ENCODE data around the gene TBC1D9B.

TBC1D9B gene

DNA sequence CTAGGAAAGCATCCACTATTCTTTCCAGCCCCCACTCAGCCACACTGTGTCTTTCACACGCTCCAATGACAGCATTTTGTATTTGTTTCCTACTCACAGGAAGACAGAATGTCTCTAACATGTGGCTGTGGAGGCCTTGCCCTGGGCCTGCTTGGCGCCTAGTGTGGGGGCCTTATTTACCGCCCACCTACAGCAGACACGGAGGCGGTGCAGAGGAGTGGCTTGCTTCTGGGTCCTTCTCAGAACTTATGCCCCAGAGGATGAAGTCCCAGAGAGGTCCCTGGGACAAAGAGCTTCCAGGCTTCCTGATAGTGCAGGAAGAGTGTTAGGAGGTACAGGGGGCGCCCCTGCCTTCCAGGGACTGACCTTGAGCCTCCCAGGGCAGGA, 40.6 kb downstream of the TBC1D9B start:
- DNase-seq (no peak), ATAC-seq (replicated peaks) (no peak)
- no peak overlapping the region for H3K4me3 Mint-ChIP-seq
- H3K27me3 Mint-ChIP-seq, result no peaks in the 10 kb centered on the region
- H3K9me3 Mint-ChIP-seq, result no peaks in the 10 kb centered on the region
- H3K36me3 Mint-ChIP-seq (ENCODE audit: insufficient read depth), result peaks cover 2% of the 10 kb centered on the region
- H3K27ac Mint-ChIP-seq, result peak overlapping the region in 1 of 2 donors; percentile 77
- peaks cover 0 to 4% of the 10 kb centered on the region in 2 donors for H3K4me1 Mint-ChIP-seq (ENCODE audit: low read depth in 2 of 2)

DNA sequence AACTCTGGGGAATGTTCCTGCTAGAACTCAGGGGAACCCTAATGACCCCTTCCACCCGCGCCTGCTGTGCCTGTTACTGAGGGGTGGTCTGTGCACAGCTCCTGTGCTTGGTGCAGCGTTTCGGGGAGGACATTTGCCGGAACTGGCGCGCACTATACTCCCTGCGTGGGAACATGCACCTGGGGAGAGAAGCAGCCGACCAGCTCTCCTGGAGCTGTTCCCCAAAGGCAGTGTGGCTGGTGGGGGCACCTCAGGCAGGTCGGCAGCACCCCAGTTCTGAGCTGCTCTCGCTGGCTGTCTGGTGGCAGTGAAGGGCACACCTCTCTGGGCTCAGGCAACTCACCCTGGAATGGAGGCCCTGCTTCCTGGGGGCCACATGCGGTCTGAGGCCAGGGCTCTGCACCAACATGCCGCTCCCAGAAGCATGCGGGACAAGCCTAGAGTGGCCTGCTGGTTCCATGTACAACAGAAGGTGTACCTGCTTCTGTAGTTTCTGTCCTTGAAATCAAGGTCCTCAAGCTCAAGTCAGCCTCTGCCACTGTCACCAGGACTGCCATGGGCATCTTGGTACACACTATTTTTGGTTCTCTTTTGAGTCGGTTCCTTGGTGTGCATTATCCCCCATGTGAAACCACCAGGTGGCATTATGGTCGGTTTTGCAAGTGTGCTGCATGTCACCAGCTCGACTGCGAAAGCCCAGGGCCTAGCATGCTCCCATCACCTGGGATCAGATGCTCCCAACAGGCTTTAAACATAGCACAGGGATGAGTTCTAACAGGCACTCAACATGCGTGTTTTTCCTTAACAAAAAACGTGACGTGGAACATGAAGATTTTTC, 41.2 kb downstream of the TBC1D9B start:
- ATAC-seq (replicated peaks), result no peak
- H3K27ac Mint-ChIP-seq, result no peak overlapping the region

DNA sequence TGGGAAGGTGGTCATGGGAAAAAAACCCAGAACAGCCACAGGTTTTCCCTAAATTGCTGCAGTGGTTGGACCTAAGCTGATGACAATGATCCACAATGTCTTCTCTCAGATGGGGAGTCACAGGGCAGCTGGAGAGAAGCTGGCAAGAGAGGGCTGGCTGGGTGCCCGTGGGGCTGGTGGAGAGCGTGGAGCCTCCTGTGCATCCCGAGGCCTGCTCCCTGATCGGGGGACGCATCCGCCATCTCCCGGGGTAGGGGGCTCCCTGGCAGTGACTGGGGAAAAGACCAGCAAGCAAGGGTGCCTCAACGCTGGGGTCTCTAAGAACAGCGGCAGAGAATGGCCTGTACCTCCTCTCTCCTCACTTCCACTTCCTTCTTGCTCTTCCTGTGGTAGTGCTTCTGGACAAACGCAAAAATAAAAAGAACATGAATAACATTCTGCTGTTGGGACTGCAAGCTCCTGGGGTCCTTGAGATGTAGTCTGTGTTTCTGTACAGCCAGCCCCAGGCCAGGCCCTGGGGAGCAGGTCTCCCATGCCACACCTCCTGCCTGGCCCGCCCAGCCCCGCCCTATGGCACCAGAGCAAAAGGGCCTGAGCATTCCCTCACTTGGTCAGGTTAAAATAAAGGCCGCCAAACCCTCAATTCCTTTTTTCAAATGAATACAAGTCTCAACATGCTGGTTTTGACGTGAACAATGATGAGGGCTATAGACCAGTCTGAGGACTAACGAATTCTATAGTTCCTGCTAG, 42.0 kb downstream of the TBC1D9B start:
- peak overlapping the region in 1 of 2 donors; percentile 41 for H3K27ac Mint-ChIP-seq
- peaks cover 0 to 4% of the 10 kb centered on the region in 2 donors for H3K4me1 Mint-ChIP-seq (ENCODE audit: low read depth in 2 of 2)
- no peak for DNase-seq
- no peak for ATAC-seq (replicated peaks)
- no peaks in the 10 kb centered on the region for H3K9me3 Mint-ChIP-seq
- H3K36me3 Mint-ChIP-seq (ENCODE audit: insufficient read depth), result peaks cover 2% of the 10 kb centered on the region
- no peaks in the 10 kb centered on the region for H3K27me3 Mint-ChIP-seq
- H3K4me3 Mint-ChIP-seq, result no peak overlapping the region

More for the DNA sequence above, 41.2 kb downstream of the TBC1D9B start:
- DNase-seq, result no peak
- peaks cover 0 to 4% of the 10 kb centered on the region in 2 donors for H3K4me1 Mint-ChIP-seq (ENCODE audit: low read depth in 2 of 2)
- H3K27me3 Mint-ChIP-seq, result no peaks in the 10 kb centered on the region
- H3K4me3 Mint-ChIP-seq, result no peak overlapping the region
- no peaks in the 10 kb centered on the region for H3K9me3 Mint-ChIP-seq
- H3K36me3 Mint-ChIP-seq (ENCODE audit: insufficient read depth), result peaks cover 2% of the 10 kb centered on the region

DNA sequence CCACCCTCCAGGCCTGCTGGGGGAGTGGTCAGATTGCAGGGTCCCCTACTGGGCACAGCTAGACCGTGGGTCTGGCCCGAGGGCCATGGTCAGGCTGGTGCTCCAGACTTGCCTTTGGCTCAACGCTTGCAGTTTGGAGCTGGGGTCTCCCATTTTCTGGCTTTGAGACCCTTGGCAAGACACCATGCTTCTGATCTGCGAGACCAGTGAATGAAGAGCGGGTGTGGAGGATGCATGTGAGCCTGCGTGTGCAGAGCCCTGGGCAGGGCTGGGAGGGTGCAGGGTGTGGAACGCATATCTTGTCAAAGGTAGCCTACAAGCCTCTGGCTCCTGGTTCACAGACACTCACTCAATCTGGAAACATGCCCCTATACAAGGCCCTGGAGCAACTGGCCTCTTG, 43.0 kb downstream of the TBC1D9B start:
- ATAC-seq (replicated peaks), result no peak
- Mint-ChIP-seq H3K9me3 (no peaks in the 10 kb centered on the region), H3K4me1 (ENCODE audit: low read depth in 2 of 2) (peaks cover 4 to 6% of the 10 kb centered on the region in 2 donors), H3K27me3 (no peaks in the 10 kb centered on the region), H3K27ac (no peak overlapping the region), H3K36me3 (ENCODE audit: insufficient read depth) (peaks cover 2% of the 10 kb centered on the region), H3K4me3 (no peak overlapping the region)
- DNase-seq, result no peak

DNA sequence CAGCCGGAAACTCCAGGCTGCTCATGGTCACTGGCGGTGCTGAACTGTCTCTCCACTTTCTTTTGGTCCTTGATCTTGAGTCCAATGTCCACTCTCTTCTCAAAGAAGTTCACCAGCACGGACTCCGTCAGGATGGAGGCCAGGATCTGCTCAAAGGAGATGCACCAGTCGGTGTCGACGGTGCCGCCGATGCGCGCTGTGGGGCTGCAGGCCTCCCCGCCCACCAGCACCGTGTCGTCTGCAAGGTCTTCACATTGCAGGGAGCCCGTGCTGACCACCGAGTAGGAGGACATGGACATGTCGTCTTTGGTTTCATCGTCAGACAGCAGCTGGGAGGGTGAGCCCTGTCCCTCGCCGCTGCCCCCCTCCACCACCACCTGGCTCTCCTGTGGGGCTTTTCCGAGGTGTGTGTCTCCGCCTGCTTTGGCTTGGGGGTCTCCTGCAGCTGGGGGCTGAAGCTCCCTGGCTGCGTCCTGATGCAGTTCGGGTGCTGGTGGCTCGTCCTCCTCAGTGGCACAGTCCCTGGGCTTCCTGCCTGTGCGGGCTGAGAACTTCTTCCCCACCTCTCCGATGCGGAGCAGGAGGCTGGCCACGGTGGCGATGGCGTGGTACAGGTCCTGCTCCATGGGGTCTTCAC, 44.1 kb downstream of the TBC1D9B start:
- Mint-ChIP-seq H3K4me3 (no peak overlapping the region), H3K9me3 (no peaks in the 10 kb centered on the region), H3K4me1 (ENCODE audit: low read depth in 2 of 2) (peaks cover 7 to 11% of the 10 kb centered on the region in 2 donors), H3K36me3 (ENCODE audit: insufficient read depth) (peaks cover 2% of the 10 kb centered on the region), H3K27ac (no peak overlapping the region), H3K27me3 (no peaks in the 10 kb centered on the region)
- ATAC-seq (replicated peaks), result no peak
- DNase-seq, result no peak

DNA sequence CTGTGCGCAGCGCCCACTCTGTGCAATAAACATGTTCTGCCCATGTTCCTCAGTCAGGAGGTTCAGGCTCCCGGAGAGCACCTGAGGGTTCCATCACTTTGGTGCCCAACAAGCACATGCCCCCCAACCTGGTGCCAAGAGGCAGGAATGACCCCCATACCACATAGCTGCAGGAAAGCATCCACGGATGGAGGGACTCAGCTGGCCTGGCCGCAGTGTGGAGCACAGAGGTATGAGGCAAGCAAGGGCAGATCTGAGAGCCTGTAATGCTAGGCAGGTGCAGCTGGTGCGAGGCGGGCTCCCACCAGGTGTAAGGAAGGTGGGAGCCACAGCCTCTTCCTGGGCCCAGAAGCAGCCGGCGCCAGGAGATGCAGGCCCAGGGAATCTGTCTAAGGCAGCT, 44.8 kb downstream of the TBC1D9B start:
- no peaks in the 10 kb centered on the region for H3K27me3 Mint-ChIP-seq
- peaks cover 11 to 15% of the 10 kb centered on the region in 2 donors for H3K4me1 Mint-ChIP-seq (ENCODE audit: low read depth in 2 of 2)
- no peaks in the 10 kb centered on the region for H3K9me3 Mint-ChIP-seq
- peaks cover 2% of the 10 kb centered on the region for H3K36me3 Mint-ChIP-seq (ENCODE audit: insufficient read depth)
- DNase-seq, result no peak
- no peak overlapping the region for H3K27ac Mint-ChIP-seq
- H3K4me3 Mint-ChIP-seq, result no peak overlapping the region
- no peak for ATAC-seq (replicated peaks)

DNA sequence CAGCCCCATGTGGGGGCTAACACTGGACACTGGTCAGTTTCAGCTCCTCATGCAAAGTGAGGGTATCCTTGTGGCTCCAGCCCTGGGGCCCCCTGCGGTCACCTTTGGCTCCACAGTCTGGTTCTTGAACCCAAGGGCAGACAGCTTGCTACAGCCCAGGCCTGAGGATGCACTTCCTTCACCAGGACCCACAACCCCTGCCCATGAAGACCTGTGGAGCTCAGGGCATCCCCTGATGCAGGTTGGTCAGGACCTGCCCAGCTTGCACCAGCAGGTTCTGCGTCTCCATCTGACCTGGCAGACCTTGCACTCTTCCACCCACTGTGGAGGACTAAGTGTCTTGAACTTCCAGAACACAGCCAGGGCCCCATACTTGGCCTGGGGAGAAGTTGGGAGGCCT, 45.4 kb downstream of the TBC1D9B start:
- Mint-ChIP-seq H3K9me3 (no peaks in the 10 kb centered on the region), H3K36me3 (ENCODE audit: insufficient read depth) (peaks cover 2% of the 10 kb centered on the region), H3K27ac (no peak overlapping the region), H3K4me3 (no peak overlapping the region), H3K4me1 (ENCODE audit: low read depth in 2 of 2) (peaks cover 16% of the 10 kb centered on the region in 2 donors), H3K27me3 (no peaks in the 10 kb centered on the region)
- ATAC-seq (replicated peaks) (no peak), DNase-seq (no peak)

DNA sequence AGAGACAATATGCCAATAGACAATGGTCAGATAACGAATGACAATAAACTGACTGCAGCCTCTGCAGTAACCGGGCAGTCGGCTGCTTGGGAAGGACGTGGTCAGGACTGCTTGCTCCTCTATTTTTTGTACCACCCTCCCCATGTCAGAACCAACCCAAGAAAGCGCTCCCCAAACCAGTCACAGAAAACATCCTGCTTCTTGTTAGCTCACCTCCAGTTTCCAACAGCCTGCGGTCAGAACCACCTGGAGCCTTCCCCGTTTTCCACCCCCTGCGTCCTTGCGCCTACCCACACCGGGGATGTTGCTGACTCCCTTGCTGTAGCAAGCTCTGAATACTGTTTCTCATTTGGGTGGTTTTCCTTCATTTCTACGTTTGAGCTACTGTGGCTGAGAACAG, 47.4 kb downstream of the TBC1D9B start:
- peaks cover 1% of the 10 kb centered on the region for H3K36me3 Mint-ChIP-seq (ENCODE audit: insufficient read depth)
- DNase-seq (no peak), ATAC-seq (replicated peaks) (no peak)
- H3K4me3 Mint-ChIP-seq, result peak overlapping the region; percentile 53 to 95
- H3K9me3 Mint-ChIP-seq, result no peaks in the 10 kb centered on the region
- peaks cover 12 to 16% of the 10 kb centered on the region in 2 donors for H3K4me1 Mint-ChIP-seq (ENCODE audit: low read depth in 2 of 2)
- H3K27ac Mint-ChIP-seq, result no peak overlapping the region
- no peaks in the 10 kb centered on the region for H3K27me3 Mint-ChIP-seq

DNA sequence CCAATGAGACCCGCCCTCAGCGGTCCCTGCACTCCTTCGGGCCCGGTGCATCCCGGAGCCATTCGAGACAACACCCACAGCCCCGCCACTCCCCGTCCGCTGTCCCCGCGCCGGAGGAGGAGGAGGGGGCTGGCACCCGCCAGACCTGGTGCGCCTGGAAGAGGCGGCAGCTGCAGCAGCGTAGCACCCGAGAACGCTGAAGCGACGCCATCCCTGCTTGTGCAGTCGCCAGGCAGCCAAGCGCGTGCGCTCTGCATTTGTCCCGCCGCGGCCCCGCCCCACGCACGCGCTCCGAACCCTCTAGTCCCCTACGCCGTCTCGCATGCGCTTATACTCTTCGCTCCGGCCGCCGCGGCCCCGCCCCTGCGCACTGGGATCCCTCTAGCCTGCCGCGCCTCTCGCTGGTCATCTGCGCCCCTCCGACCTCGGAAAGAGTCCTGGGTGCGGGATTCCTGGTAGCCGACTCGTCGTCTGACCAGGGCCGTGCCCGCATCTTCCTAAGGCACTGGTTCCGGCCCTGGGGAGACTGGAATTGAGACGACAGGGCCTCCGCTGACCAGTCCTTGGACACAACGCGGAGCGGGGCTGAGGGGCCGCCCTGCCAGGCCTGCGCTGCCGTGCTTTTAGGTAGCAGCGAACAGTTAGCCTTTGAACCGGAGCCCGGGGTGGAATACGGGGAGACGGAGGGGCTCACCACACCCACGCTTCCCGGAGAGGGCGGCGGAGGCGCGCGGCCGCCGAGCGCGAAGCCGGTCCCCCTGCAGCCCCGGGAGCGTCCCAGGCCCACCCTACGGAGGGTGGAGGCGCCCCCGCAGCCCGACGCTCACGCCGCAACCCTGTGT, 48.9 kb downstream of the TBC1D9B start, which contains the start of gene MRNIP:
MRNIP (minus strand) TSS at position 232 of the 842 bp plus-strand sequence; CDS start at position 211, 21 bp downstream.
- H3K9me3 Mint-ChIP-seq, result no peaks in the 10 kb centered on the region
- peak within 1 kb of the TSS; percentile 85 to 93 for H3K27ac Mint-ChIP-seq
- H3K4me3 Mint-ChIP-seq, result peak within 1 kb of the TSS; percentile 89 to 95
- H3K36me3 Mint-ChIP-seq (ENCODE audit: insufficient read depth), result no peaks in the 10 kb centered on the region
- H3K4me1 Mint-ChIP-seq (ENCODE audit: low read depth in 2 of 2), result peaks cover 12 to 16% of the 10 kb centered on the region in 2 donors
- H3K27me3 Mint-ChIP-seq, result no peaks in the 10 kb centered on the region
- peak; percentile 94 for ATAC-seq (replicated peaks)
- DNase-seq, result peak; percentile 79 to 83 (median 83)

DNA sequence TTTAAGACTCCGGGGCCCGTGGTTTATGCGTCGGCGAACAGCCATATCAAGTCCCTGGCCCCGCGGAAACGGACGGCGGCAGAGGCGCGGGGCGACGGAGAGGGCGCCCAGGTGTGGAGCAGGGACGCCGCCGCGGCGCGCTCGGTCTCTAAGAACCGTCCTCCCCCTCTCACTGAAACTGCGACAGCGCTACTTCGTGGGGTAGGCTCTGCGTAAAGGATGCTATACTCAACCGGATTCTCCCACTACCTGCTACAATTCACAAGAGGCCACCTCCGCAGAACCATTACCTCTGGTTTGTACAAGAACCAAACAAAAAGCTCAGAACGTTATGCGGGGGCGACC, 49.5 kb downstream of the TBC1D9B start:
- Mint-ChIP-seq H3K27me3 (no peaks in the 10 kb centered on the region), H3K4me3 (peak overlapping the region; percentile 89 to 95), H3K9me3 (no peaks in the 10 kb centered on the region), H3K27ac (peak overlapping the region; percentile 85 to 93), H3K4me1 (ENCODE audit: low read depth in 2 of 2) (peaks cover 12 to 16% of the 10 kb centered on the region in 2 donors), H3K36me3 (ENCODE audit: insufficient read depth) (no peaks in the 10 kb centered on the region)
- DNase-seq (peak in 2 of 3 experiments; percentile 40 to 45), ATAC-seq (replicated peaks) (peak; percentile 69)

DNA sequence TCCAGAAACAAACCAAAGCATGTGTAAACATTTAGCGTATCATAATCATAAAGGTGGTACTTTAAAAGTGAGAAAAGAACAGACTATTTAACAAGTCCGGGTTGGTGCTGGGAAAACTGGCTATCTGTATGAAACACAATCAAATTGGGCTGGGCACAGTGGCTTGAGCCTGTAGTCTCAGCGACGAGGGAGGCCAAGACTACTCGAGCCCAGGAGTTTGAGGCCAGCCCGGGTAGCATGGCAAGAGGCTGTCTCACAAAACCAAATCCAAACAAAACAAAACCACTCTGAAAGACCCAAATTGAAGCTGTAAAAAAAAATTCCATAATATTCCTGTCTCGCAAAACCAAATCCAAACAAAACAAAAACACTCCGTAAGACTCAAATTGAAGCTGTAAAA, 53.3 kb downstream of the TBC1D9B start:
- no peak overlapping the region for H3K27ac Mint-ChIP-seq
- H3K27me3 Mint-ChIP-seq, result no peaks in the 10 kb centered on the region
- H3K4me1 Mint-ChIP-seq (ENCODE audit: low read depth in 2 of 2), result peaks cover 9 to 13% of the 10 kb centered on the region in 2 donors
- no peak overlapping the region for H3K4me3 Mint-ChIP-seq
- peaks cover 18% of the 10 kb centered on the region for H3K36me3 Mint-ChIP-seq (ENCODE audit: insufficient read depth)
- ATAC-seq (replicated peaks) (no peak), DNase-seq (no peak)
- no peaks in the 10 kb centered on the region for H3K9me3 Mint-ChIP-seq

DNA sequence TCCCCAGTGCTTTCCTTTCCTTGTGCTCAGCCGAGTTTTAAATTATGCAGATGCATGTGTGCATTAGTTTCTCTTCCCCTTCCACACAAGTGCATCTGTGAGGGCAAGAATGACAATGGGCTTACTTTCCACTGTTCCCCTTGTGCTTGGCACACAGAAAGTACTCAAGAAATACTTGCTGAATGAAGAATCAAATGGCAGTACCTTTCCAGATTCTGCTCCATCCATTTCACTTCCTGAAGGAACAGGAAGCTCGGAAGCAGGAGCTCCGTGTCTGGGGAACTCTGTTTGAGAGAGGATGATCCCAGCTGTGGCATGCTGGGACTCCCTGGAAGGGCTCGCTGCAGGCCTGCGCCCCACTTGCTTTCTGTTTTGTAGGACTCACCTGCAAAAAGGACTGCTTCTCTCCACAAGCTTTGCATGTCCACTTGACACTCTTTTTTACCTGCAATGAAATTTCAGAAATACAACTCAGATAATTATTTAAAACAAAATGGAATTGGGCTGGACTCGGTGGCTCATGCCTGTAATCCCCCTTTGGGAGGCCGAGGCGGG, 54.6 kb downstream of the TBC1D9B start:
- H3K4me3 Mint-ChIP-seq, result no peak overlapping the region
- H3K36me3 Mint-ChIP-seq (ENCODE audit: insufficient read depth), result peaks cover 18% of the 10 kb centered on the region
- H3K27ac Mint-ChIP-seq, result peak overlapping the region in 1 of 2 donors; percentile 20
- no peak for ATAC-seq (replicated peaks)
- no peaks in the 10 kb centered on the region for H3K9me3 Mint-ChIP-seq
- H3K27me3 Mint-ChIP-seq, result no peaks in the 10 kb centered on the region
- no peak for DNase-seq
- peaks cover 3 to 7% of the 10 kb centered on the region in 2 donors for H3K4me1 Mint-ChIP-seq (ENCODE audit: low read depth in 2 of 2)
